Activated CD8-positive, alpha-beta memory T cell treated with anti-CD3 and anti-CD28 coated beads, Interleukin-2, amount 50 U/mL, for 1 hour (primary cell): ENCODE results near the gene SERPINI2.

Experiments
- DNase-seq: peaks from one replicate; pipeline ENCODE4 v3.0.0-alpha.2; 2020; ENCODE audit errors: extremely low read depth

SERPINI2 gene

DNA sequence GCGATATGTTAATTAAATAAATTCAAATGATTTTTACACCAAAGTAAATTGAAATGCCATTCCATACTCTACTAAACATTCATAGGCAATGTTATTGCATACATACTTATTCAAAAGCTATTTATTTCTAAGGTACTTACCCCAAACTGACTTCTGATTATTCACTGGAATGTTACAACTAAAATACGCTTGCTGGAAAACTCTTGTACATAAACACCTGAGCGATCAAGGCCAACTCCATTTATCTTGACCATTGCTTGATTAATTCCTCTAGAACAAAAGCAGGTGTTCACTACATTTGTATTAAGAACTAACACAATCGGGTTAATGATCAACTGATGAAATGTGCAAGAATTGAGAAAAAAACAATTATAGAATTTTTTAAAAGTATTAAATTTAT, at the start of gene SERPINI2:
SERPINI2 (minus strand) TSS at position 180 of the 400 bp plus-strand sequence. CDS start 2,208 bp downstream, outside the sequence.
- no peak for DNase-seq

- no peak for DNase-seq
Measured at GRCh38 chr3:167521006-167521355, 47.1 kb upstream of the SERPINI2 start.

DNA sequence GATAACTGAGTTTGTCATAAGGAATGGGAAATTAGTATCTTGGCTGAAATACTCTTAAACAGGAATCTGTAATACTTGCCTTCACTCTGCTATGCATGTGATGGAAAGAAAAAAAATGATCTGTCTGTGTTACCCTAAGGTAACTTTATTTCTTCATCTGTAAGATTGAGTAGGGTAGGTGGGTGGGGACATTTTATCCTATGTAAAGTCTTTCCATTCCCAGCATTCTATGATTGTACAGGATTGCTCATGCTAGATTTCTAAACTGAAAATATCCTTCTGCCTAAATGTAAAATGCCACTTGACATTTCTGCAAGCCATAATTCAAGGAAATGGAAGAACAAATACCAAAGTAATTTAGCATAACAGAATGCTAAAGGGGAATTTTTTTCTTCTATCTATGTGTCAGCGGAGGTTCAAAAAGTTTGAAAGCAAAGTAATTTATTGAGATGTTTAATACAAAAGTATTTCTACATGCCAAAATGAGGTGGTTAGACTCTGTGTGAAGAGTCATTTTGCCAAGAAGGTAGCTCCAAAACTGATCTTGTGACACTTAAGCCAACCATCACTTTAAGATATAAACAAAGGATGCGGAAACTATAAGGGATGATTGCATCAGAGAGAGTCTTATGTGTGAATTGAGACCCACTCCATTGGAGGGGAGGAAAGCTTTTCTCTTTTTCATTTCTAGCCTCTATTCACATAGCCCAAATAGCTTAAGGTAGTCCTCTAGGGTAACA, 46.6 kb upstream of the SERPINI2 start:
- no peak for DNase-seq

DNA sequence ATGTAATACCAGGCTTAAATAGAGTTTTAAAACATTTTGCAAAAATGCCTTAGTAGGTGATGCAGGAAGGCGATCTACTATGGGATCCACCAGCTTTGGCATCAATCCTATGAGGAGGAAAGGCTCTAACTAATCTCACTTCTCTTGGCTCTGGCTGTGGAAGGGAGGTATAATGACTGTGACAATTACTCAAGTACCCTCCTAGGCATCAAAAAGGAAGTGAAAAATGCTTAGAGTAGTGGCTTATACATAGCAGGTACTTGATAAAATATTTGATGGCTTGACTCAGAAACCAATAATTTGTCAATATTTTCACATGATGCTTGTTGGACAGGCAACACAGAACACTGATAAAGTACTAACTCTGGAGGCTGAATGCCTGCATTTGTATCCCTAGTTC, 34.1 kb upstream of the SERPINI2 start:
- no peak for DNase-seq

DNA sequence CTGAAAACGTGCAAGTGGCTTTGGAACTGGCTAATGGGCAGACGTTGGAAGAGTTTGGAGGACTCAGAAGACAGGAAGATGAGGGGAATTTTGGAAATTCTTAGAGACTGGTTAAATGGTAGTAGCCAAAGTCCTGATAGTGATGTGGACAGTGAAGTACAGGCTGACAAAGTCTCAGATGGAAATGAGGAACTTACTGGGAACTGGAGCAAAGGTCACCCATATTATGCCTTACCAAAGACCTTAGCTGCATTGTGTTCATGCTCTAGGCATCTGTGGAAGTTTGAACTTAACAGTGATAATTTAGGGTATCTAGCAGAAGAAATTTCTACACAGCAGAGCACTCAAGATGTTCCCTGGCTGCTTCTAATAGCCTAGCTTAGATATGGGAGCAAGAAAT, 28.6 kb upstream of the SERPINI2 start:
- no peak for DNase-seq

- DNase-seq = no peak
Measured at GRCh38 chr3:167501941-167502340, 28.1 kb upstream of the SERPINI2 start.

DNA sequence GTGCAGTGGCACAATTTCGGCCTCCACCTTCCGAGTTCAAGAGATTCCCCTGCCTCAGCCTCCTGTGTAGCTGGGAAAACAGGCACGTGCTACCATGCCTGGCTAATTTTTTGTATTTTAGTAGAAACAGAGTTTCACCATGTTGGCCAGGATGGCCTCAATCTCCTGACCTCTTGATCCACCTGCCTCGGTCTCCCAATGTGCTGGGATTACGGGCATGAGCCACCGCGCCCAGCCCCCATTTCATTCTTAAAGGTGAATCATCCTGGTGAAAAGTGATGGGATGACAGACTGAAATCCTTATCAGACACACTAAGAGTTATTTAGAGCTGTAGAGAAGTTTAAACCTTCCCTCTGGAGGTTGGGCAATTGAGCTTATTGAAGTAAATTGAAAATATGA, 24.1 kb upstream of the SERPINI2 start:
- DNase-seq = no peak

DNA sequence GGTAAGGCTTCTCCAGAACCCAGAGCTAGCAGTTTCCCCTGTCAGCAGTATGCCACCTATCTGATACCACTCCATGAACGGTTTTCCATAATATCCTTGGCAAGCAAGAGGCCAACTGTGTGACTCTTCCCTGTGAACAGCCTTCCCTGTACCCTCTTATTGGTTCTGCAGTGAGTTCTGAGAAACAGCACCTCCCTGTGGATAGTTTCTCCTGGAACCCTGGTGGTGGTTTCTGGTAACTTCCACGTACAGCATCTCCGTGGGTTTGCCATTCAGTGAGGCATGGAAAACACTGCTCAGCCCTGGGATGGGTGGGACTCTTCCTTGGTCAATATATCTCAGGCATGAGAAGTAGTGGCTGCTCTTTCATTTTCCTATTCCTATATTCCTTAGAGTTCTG, 19.4 kb upstream of the SERPINI2 start:
- DNase-seq = no peak

GRCh38 chr3:167491621-167492020, 17.8 kb upstream of the SERPINI2 start:
- DNase-seq = no peak

- no peak for DNase-seq
Measured at GRCh38 chr3:167489571-167489970, 15.7 kb upstream of the SERPINI2 start.

DNA sequence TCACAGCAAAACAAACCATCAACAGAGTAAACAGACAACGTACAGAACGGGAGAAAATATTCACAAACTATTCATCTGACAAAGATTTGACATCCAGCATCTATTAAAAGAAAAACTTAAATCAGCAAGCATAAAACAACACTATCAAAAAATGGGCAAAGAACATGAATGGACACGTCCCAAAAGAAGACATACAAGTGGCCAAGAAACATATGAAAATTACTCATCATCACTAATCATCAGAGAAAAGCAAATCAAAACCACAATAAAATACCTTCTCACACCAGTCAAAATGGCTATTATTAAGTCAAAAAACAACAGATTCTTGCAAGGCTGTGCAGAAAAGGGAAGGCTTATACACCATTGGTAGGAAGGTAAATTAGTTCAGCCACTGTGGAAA, 13.7 kb upstream of the SERPINI2 start:
- no peak for DNase-seq

DNA sequence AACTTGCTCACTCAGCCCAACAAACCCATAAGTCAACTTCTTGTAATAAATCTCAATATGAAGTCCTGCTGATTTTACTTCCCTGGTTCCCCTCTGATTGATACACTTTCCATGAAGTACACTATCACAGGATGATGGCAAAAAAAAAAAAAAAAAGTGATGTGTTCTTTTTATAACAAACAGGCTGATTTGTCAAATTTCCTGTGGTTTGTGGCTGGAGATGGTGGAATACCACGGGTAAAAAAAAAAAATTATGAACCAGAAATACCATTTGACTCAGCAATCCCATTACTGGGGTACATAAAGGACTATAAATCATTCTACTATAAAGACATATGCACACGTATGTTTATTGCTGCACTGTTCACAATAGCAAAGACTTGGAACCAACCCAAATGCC, 10.7 kb upstream of the SERPINI2 start:
- no peak for DNase-seq

DNA sequence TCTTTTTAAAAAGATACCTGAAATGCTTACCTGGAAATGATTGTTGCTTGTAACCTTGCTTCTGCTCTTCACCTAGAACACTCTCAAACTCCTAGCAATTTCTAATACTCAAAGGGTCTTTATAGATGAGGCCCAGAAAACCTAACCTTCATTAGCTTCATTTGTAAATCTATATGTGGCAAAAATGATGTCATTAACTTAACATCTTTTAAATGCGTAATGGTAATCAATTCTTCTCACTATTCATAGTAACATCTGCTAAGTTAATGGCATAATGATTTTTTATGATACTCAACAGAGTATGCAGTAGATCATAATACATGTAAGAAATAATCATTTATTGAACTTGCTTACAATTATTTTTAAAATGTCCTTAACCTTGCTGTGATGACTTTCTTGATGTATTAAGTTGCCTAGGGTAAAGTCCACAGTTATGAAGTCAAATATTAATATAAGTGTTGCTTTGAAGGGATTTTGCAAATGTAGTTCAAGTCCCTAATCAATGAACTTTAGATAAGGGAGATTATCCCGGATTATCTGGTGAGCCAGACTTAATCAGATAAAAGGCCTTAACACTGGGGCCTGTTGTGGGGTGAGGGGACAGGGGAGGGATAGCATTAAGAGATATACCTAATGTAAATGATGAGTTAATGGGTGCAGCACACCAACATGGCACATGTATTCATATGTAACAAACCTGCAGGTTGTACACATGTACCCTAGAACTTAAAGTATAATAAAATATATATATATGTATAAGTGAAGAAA, 10.1 kb upstream of the SERPINI2 start:
- DNase-seq = no peak

GRCh38 chr3:167481164-167481563, 7.3 kb upstream of the SERPINI2 start:
- no peak for DNase-seq

GRCh38 chr3:167480748-167481147, 6.9 kb upstream of the SERPINI2 start:
- no peak for DNase-seq

DNA sequence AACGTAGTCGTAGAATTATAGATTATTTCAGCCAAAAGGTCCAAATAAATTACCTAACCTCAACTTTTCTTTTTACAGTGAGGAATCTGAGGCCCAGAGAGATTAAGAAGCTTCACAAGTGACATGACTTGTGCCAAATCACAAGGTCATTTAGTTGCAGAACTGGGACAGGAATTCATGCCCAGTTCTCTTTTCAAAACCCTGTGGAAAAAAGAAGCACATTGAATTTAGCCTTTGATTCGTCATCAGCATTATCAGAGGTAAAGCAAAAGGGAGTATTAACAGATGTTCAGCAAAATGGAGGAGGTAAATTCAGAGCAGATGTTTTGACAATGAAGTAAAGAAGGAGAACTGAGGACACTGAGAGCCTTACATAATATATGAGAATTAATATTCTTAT, 4.5 kb downstream of the SERPINI2 start:
- no peak for DNase-seq

DNA sequence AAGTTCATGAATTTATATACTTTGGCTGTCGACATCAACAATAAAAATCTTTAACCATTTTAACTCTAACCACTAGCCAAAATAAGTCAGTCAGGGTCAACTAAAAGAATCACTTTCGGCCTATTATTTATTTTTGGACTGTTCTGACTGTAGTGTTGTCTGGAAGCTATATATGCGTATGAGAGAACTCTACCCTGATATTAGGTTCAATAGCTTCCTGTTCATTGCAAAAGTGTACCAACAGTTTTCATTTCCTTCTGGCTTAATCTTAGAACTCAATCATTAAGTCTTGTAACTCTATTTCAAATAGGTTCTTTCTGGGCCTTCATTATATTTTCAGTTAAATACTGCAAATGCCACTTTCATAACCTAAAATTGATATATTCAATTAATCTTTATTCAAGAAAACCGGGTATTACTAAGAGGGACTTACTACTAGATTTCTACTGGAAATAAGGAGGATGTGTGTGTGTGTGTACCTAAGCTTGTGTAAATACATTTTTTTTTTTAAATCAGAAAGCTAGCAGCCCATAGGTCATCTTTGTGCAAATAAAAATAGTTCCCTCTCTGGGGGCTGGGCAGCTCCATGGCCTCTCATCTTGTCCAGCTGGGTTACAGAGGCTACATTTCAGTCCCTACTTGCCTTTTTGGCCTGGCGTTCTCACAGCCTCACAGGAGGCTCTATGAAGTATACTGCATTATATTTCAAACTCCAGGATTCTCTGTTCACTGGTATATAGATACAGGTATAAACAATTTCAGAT, 5.8 kb downstream of the SERPINI2 start:
- DNase-seq = no peak

DNA sequence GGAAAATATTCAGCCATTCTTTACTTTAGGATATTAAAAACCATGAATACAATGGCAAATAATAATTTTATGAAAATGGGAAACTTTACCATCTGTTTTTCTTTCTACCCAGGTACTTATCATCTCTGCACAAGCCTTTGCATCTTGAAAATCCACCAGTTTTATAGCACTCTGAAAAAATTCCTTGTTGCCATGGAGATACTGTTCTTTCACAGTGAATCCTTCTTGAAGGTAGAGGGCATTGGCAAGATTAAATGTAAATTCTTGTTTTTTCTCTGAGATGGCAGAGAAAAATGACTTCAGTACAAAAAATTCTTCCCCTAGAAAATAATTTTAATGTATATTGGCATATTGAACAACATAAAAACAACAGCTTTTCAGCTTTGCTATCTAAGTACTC, 6.9 kb downstream of the SERPINI2 start:
- no peak for DNase-seq

DNA sequence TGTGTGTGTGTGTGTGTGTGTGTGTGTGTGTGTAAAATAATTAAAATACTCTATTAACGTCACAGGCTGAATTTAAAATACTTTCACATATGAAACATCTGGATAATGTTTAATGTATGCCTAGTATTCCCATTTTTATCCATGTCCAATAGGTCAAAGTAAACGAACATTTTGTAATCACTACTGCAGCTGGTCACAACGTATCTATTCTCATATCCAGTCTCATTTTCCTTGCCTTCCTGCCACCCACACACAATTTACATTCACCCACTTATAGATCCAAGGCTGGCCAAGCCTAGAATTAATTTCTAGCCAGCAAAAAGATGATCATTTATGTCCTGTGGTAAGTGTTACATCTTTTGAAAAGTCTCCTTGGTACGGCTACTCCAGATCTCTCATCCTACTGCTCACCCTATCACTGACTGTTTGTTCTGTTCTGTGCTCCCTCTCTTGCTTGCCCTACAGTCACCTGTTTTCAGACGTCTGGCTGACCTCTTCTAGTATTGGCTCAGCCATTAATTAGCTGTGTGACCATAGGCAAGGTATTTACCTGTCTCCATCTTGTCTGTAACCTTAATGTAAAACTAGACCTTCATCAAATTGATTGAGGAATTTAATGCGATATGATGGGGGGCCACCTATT, 17.6 kb downstream of the SERPINI2 start:
- no peak for DNase-seq

DNA sequence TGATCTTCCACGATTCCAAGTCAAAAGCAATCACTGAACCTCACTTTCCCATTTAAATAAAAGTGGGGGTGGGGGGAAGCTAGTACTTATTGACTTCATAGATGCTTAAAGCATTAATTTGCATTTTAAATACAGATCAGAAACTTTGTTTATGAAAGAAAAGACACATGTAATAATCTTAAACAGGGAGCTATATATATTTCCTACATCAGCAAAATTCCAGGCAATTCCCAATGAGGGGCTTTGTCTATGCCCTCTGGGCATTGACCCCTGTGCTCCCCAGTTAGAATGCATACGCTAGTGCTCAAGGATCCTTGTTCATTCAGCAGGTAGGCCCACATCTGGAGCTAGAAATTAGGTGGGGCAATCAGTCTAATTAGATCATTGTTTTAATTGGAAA, 20.0 kb downstream of the SERPINI2 start:
- DNase-seq = no peak

DNA sequence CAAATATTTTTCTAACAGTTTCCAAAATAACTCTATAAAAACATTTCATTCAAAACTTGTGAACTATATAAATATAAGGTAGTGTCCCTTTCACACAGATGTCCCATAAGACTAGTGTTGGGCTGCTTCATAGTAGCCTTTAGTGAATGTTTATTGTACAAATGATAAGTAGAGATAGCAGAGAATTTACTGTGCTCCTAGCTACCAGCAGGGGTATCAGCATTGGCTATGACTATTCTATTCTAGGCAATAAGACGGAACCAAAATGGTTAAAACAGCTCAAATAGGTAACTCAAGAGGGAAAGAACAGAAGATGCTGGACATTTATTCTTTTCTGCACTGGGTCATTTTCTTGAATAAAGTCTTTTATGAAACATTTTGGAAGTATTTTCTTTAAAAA, 22.6 kb downstream of the SERPINI2 start:
- no peak for DNase-seq

DNA sequence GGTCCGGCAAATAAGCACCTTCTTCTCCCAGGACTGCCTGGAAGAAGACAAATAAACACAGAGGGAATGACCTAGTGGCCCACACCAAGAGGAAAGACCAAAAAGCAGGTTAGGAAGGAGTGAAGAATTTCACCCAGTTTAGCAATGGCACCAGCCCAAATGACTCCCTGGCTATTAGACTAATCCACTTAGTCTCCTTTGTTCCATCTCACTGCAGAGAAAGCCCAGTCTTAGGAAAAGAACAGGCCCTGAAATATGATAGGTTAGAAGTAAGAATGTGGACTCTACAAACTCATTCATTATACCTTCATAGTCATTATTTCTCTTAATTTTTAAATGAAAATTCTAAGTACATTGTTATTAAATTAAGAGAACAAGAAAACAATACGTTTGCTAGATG, 23.2 kb downstream of the SERPINI2 start:
- DNase-seq = no peak
